Activated T-cell treated with anti-CD3 and anti-CD28 coated beads, Interleukin-2, amount 50 U/mL, for 1 hour (primary cell): ENCODE measurements around the gene ZNF175.

Source experiments
- DNase-seq: peaks from one replicate; pipeline ENCODE4 v3.0.0-alpha.2; 2020

Gene ZNF175

GRCh38 chr19:51550848-51551672 is 20.0 kb upstream of the ZNF175 start:
- no peak for DNase-seq

DNA sequence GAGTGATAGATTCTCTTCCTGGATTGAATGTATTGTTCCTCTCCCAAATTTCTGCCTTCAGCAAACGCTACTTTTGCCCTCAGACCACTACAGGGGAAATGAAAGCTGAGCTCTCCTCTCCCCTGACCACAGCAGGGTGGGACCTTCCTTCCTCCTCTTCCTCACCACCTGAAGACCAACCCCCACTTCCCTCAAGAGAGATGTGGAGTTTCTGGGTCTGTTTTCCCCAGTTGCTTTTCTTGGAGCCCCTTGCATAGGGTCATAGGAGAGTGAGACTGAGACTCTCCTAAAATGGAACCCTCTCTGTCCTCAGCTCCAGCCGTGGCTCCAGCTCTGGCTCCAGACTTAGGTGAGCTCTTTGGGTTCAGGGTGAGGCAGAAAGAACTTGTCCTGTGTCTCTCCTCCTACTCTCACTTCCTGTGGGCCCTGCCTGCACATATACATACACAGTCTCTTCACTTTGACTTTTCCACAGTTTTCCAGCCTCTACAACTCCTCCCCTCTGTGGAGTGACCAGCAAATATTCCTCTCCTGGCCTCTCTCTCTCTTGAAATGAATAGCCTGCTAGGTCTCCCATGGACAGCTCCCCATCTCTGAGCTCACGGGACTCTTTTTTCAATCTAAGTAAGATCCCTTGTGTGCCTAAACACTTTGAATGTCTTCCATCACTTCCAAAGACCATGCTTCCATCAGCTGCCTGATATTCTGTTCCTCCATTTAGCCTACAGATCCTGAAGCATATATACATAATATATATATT is 19.2 kb upstream of the ZNF175 start:
- no peak for DNase-seq

DNA sequence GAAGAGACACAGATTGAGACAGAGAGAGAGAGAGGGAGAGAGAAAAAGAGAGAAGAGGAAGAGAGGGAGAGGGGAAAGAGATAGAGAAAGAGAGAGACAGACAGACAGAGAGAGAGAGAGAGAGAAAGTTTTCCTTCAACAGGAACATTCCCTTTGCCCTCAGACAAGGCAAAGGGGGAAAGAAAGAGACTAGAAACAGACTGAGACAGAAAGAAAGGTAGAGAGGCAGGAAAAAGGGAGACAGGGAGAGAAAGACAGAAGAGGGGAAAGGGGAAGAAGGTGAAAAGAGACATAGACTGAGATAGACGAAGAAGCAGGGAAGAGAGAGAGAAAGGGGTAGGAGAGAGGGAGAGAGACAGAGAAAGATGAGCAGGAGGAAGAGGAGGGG is 18.5 kb upstream of the ZNF175 start:
- DNase-seq, result no peak

DNA sequence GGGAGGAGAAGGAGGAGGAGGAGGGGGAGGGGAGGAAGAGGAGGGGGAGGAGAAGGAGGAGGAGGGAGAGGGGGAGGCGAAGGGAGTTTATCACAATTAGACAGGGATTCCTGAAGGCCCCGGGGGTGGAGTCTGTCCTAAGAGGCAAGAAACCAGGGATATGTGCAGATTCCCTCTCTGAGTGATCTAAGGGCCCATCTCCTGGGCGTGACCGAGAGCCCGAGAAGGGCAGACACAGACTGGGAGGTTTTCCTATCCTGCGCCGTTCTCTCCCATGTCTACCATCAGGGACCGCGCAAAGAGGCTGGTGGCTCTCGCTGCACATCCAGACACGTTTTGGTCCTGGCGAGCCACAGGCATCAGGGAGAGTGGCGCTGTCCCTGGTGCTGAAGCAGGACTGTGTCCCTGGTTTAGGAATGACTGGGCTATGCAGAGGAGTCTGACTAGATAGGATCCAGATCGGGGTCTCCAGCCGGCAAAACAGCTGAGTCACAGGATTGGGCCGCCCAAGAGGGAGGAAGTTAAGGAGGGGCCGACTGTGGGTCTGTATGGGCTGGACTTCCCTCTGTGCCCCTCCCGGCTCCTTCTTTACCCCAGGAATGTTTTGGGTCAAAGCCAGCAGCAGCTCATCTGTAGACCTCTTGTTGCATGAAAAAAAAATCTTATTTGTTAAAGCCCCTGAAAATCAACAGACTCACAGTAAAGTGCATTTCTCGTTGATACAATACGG is 17.9 kb upstream of the ZNF175 start:
- DNase-seq, result peak; percentile 37

GRCh38 chr19:51559240-51559639 is 11.8 kb upstream of the ZNF175 start:
- no peak for DNase-seq

DNA sequence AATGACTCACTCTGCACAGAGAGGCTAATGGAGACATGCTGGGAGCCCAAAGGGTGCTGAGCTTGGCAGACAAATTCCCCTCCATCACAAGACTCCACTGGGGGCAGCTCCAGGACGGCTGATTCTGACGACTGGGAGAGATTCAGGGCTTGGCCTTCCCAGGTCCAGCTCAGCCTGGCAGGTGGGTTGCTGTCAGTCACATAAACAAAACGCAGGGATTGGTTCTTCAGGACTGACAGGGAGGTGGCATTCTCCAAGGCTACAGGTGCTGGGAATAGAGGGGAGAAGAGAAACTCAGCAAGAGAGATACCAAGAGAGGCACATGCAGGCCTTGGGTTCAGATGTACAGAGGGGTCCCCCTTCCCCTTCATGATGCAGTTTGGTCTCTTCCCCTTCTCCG is 10.7 kb upstream of the ZNF175 start:
- DNase-seq, result no peak

DNA sequence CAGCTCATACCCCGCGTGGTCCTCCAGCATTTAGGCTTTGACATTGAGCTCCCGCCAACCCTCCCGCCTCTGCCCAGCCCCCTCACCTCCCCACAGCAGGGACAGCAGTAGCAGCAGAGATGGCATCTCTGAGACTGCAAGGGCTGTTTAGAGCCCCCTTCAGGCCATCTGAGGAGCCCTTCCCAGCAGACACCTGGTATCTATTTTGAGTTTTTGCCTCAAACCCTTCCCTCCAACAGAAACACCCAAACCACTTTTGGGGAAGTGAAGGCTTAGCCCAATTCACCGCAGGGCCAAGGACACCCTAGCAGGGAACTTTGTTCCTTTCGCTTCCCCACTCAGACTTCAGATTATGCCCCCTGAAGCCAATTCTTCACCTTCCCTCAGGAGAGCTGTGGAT is 6.3 kb upstream of the ZNF175 start:
- no peak for DNase-seq

DNA sequence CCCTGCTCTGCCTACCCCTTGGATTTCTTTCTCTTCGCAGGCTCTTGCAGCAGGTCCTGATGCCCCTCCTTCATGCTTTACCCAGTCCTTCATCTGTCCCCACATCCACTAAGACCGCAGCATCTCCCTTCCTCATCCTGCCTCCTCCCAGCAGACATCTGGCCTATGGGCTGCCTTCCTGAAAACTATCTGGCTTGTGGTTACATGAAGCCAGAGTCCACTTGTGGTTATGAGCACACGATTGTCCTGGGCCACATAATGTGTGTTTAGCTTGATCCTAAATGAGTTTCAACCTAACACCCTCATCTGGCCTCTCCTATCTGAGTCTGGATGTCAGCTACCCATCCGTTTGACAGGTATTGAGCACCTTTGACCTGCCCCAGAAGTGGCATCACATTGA is 5.5 kb upstream of the ZNF175 start:
- no peak for DNase-seq

DNA sequence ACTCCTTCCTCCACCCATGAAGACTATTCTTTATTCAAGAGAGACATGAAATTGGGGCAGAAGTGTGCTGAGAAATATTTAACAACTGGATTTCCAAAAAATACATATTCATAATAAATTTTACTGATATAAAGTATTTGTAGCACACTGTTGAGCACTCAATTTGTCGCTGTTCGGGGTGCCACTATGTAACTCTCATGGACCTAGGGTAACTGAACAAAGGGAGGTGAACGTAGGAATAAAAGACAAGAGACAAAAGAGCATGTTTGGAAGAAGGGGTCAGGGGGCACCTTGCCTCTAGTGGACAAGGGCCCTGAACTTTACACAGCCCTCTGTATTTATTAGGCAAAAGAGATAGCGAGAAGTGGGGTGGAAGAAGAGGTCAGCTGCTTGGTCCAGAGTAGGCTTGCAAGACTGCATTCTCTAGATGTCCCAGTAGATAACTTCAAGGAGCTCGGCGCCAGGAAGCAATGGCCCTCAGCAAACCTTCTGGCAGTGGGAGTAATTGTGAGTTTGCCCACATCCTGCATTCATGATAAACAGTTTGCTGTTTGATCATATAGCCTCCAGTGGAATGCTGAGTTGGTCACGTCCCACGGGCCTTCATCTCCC is 4.5 kb upstream of the ZNF175 start:
- no peak for DNase-seq

- DNase-seq, result no peak
These were observed 3.5 kb upstream of the ZNF175 start for GRCh38 chr19:51567583-51567982.

DNA sequence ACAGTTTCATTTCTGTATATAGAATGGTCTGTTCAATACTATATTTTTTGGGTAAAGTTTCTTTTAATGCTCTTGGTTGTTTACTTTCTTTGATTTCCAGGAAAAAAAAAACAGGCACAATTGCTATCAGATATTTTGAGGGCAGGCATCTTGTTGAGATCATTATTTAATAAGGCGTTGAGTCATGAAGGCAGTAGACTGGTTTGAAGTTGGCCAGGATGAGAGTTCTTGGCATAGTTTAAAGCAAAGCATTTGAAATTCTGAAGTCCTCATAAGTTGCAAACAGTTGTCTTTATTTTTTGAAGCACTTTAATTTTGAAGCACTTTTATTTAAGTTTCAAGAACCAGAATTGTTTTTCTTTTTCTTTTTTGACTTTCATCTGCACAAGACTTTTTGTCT is 2.6 kb upstream of the ZNF175 start:
- DNase-seq, result no peak

- DNase-seq, result no peak
These were observed 516 bp downstream of the ZNF175 start for GRCh38 chr19:51571599-51571998.

DNA sequence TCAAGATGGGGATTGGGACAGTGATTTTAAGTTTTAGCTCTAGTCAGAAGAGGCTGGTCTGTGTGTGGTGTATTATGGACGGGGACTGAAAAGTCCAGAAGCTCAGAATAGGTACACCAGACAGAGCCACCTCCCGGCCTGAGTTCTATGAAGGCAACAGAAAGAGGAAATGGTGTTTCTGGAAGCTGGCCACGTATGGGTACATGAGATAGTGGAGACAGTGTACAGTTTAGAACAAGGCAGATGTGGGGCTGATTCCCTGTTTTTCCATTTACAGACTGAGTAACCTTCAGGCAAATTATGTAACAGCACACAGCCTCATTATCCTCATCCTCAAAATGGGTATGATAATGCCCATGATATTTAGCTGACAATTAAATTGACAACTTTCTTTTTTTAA is 1.3 kb downstream of the ZNF175 start:
- DNase-seq, result no peak

- no peak for DNase-seq
These were observed 1.8 kb downstream of the ZNF175 start for GRCh38 chr19:51572908-51573307.

- no peak for DNase-seq
These were observed 2.2 kb downstream of the ZNF175 start for GRCh38 chr19:51573331-51573730.

- no peak for DNase-seq
These were observed 5.8 kb downstream of the ZNF175 start for GRCh38 chr19:51576850-51577249.

GRCh38 chr19:51586103-51586728 is 15.1 kb downstream of the ZNF175 start:
- DNase-seq, result no peak

DNA sequence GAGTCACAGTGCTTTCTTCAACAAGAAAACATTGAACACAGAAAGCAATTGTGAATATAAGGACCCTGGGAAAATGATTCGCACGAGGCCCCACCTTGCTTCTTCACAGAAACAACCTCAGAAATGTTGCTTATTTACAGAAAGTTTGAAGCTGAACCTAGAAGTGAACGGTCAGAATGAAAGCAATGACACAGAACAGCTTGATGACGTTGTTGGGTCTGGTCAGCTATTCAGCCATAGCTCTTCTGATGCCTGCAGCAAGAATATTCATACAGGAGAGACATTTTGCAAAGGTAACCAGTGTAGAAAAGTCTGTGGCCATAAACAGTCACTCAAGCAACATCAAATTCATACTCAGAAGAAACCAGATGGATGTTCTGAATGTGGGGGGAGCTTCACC is 15.7 kb downstream of the ZNF175 start:
- no peak for DNase-seq

GRCh38 chr19:51587264-51588191 is 16.4 kb downstream of the ZNF175 start:
- DNase-seq, result no peak

GRCh38 chr19:51589511-51589910 is 18.4 kb downstream of the ZNF175 start:
- DNase-seq, result no peak

GRCh38 chr19:51590441-51590840 is 19.4 kb downstream of the ZNF175 start:
- no peak for DNase-seq

- DNase-seq, result no peak
These were observed 21.4 kb downstream of the ZNF175 start for GRCh38 chr19:51592521-51592920.
